CD14-positive monocyte (primary cell): ENCODE measurements around the gene ITPR3. TPM values are rescaled to one million over a fixed set of nuclear protein-coding genes. Genes with fewer than 3 reads are reported as not detected.
A peak's percentile ranks its signal among the peaks of the same experiment; 100 is the strongest.

ENCODE experiments used
- DNase-seq, 3 donors: peaks; one replicate each; pipeline ENCODE4 v3.0.0-alpha.2; 2011 to 2022
- H2AFZ ChIP-seq: 2 replicates; pipeline ENCODE4 v1.6.0; 2012; ENCODE audit warnings: mild to moderate bottlenecking, low read depth, low read length, inconsistent platforms; ENCODE audit not compliant: insufficient read depth, poor library complexity, severe bottlenecking
- H3K27ac ChIP-seq, 2 donors: 1 replicate in 1 of 2; 2 replicates in 1 of 2; pipeline ENCODE4 v1.5.1; 2012 to 2013; ENCODE audit warnings: low read length in 2 of 2, control low read depth in 1 of 2, inconsistent platforms in 1 of 2, low read depth in 1 of 2, mild to moderate bottlenecking in 1 of 2
- H3K27me3 ChIP-seq, 2 donors: one replicate each; pipeline versions ENCODE4 v1.6.0 to v1.6.1; 2011 to 2013; ENCODE audit warnings: low read length in 2 of 2; ENCODE audit not compliant: control insufficient read depth in 2 of 2, insufficient read depth in 2 of 2
- H3K36me3 ChIP-seq, 2 donors: replicated peaks in 1 of 2; 1 replicate in 1 of 2; 2 replicates in 1 of 2; pipeline versions ENCODE4 v1.5.1 to v1.6.1; 2012 to 2013; ENCODE audit warnings: low read length in 2 of 2, control low read depth in 1 of 2, inconsistent platforms in 1 of 2, mild to moderate bottlenecking in 1 of 2; ENCODE audit not compliant: insufficient read depth in 2 of 2, control insufficient read depth in 1 of 2
- H3K4me1 ChIP-seq, 2 donors: 1 replicate in 1 of 2; 2 replicates in 1 of 2; pipeline versions ENCODE4 v1.5.1 to v1.6.1; 2012 to 2013; ENCODE audit warnings: low read length in 2 of 2, control low read depth in 1 of 2, inconsistent platforms in 1 of 2, mild to moderate bottlenecking in 1 of 2, moderate library complexity in 1 of 2; ENCODE audit not compliant: insufficient read depth in 2 of 2, control insufficient read depth in 1 of 2
- H3K4me2 ChIP-seq: replicated peaks from 2 replicates; pipeline ENCODE3; 2012; ENCODE audit warnings: low read length, moderate library complexity, mild to moderate bottlenecking; ENCODE audit not compliant: poor library complexity, severe bottlenecking; ENCODE audit errors: extremely low read depth
- H3K4me3 ChIP-seq, 3 experiments: fragments of 200-600 bp in 1 of 3; sonication (generic) in 1 of 3; replicated peaks in 1 of 3; 1 replicate in 2 of 3; 2 replicates in 1 of 3; pipeline ENCODE4 v1.5.1; 2011 to 2013; ENCODE audit warnings: low read length in 3 of 3, mild to moderate bottlenecking in 3 of 3, control low read depth in 2 of 3, low read depth in 2 of 3, inconsistent platforms in 1 of 3, moderate library complexity in 1 of 3
- H3K79me2 ChIP-seq: 2 replicates; pipeline ENCODE4 v1.6.0; 2012; ENCODE audit warnings: mild to moderate bottlenecking, control low read depth, inconsistent platforms, low read length, moderate library complexity; ENCODE audit not compliant: insufficient read depth
- H3K9ac ChIP-seq: 2 replicates; pipeline ENCODE4 v1.6.0; 2017; ENCODE audit warnings: low read length, mild to moderate bottlenecking; ENCODE audit not compliant: insufficient read depth, poor library complexity, severe bottlenecking
- H3K9me3 ChIP-seq, 2 donors: replicated peaks in 1 of 2; 1 replicate in 1 of 2; 2 replicates in 1 of 2; pipeline versions ENCODE4 v1.5.1 to v1.6.1; 2012 to 2013; ENCODE audit warnings: low read length in 2 of 2, control low read depth in 1 of 2; ENCODE audit not compliant: control insufficient read depth in 1 of 2, insufficient read depth in 1 of 2
- H4K20me1 ChIP-seq: 2 replicates; pipeline ENCODE4 v1.6.0; 2012; ENCODE audit warnings: mild to moderate bottlenecking, low read length, control low read depth, moderate library complexity; ENCODE audit not compliant: insufficient read depth
- H3K27ac Mint-ChIP-seq, 7 donors: one replicate each; pipeline ENCODE4 v1.8.0; 2020; ENCODE audit warnings: mild to moderate bottlenecking in 7 of 7, mixed read lengths in 7 of 7, moderate library complexity in 6 of 7, inconsistent platforms in 2 of 7
- H3K27me3 Mint-ChIP-seq, 3 donors: one replicate each; pipeline ENCODE4 v1.8.0; 2021 to 2022; ENCODE audit warnings: low read depth in 3 of 3, mild to moderate bottlenecking in 3 of 3, mixed read lengths in 3 of 3, moderate library complexity in 3 of 3, inconsistent platforms in 1 of 3
- H3K36me3 Mint-ChIP-seq, 2 donors: one replicate each; pipeline ENCODE4 v1.8.0; 2020; ENCODE audit warnings: mixed read lengths in 2 of 2, inconsistent platforms in 1 of 2, mild to moderate bottlenecking in 1 of 2
- H3K4me1 Mint-ChIP-seq: one replicate; pipeline ENCODE4 v1.8.0; 2020; ENCODE audit warnings: mild to moderate bottlenecking, mixed read lengths
- H3K4me3 Mint-ChIP-seq, 2 donors: one replicate each; pipeline ENCODE4 v1.8.0; 2020; ENCODE audit warnings: mild to moderate bottlenecking in 2 of 2, mixed read lengths in 2 of 2, moderate library complexity in 1 of 2
- H3K9me3 Mint-ChIP-seq, 7 donors: one replicate each; pipeline ENCODE4 v1.8.0; 2020 to 2022; ENCODE audit warnings: mixed read lengths in 7 of 7, mild to moderate bottlenecking in 6 of 7, moderate library complexity in 6 of 7, inconsistent platforms in 2 of 7
- WGBS: methylation state at CpG from one replicate; pipeline ENCODE4 v1.1.5; 2013; ENCODE audit warnings: missing lambda C conversion rate; ENCODE audit not compliant: insufficient coverage; 5-methylcytosine and 5-hydroxymethylcytosine counted together
- intact Hi-C, 2 donors: fragments of 100-400 bp; cut with micrococcal nuclease; formaldehyde crosslinking; loops; one replicate each; pipeline versions ENCODE4 v1.15.0 to v1.15.1; 2023
- polyA plus RNA-seq, 3 donors: library from polyadenylated mRNA; depleted of rRNA in 1 of 3; unstranded in 2 of 3; stranded (reverse) in 1 of 3; fragments of 300-500 nt in 2 of 3; fragments of >200 nt in 1 of 3; fragmentation: Illumina TruSeq in 2 of 3; gene quantifications; 1 replicate in 2 of 3; 2 replicates in 1 of 3; pipeline ENCODE4 v1.2.3, GENCODE V29; 2012 to 2021
- TF ChIP-seq, protein P1 (sequence below): fragments of 200-600 bp; IDR thresholded peaks from one replicate; pipeline ENCODE4 v1.8.0; 2022; ENCODE audit warnings: antibody characterized with exemption, mild to moderate bottlenecking

Gene ITPR3
- polyA plus RNA-seq, 3 donors = 1.8 TPM; not detected in 2

DNA sequence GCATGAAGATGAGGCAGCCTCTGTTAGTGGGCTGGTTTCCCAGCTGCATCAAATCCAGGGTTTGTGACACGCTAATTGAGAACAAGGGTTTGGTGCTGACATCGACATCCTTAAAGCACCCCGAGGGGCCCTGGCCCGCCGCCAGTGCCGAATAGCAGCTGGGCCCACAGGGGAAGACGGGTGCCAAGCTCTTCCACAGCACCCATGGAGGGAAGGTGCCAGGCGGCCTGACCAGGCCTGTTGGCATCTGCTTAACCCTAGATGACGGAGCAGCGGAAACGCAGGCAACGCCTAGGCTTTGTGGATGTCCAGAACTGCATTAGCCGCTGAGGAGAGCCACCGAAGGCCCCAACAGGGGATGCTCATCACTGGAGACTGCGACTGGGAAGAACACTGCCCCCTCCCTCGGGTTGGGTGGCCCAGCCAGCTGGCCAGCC is 74.3 kb downstream of the ITPR3 start:
- H3K27me3 ChIP-seq = no peaks in the 10 kb centered on the region
- peaks cover 4 to 10% of the 10 kb centered on the region in 2 donors for H3K4me1 ChIP-seq
- H2AFZ ChIP-seq = no peak overlapping the region
- no peak for DNase-seq
- H3K36me3 Mint-ChIP-seq = peaks cover 58 to 61% of the 10 kb centered on the region in 2 donors
- no peaks in the 10 kb centered on the region for H3K9me3 ChIP-seq
- no peak overlapping the region for H3K27ac Mint-ChIP-seq
- peaks cover 18 to 49% of the 10 kb centered on the region in 2 donors for H3K36me3 ChIP-seq
- no peaks in the 10 kb centered on the region for H3K79me2 ChIP-seq
- no peak overlapping the region for H3K9ac ChIP-seq
- no peak overlapping the region for H3K4me3 ChIP-seq
- peaks cover 18% of the 10 kb centered on the region for H3K4me1 Mint-ChIP-seq
- H4K20me1 ChIP-seq = no peaks in the 10 kb centered on the region
- TF ChIP-seq, protein P1, sequence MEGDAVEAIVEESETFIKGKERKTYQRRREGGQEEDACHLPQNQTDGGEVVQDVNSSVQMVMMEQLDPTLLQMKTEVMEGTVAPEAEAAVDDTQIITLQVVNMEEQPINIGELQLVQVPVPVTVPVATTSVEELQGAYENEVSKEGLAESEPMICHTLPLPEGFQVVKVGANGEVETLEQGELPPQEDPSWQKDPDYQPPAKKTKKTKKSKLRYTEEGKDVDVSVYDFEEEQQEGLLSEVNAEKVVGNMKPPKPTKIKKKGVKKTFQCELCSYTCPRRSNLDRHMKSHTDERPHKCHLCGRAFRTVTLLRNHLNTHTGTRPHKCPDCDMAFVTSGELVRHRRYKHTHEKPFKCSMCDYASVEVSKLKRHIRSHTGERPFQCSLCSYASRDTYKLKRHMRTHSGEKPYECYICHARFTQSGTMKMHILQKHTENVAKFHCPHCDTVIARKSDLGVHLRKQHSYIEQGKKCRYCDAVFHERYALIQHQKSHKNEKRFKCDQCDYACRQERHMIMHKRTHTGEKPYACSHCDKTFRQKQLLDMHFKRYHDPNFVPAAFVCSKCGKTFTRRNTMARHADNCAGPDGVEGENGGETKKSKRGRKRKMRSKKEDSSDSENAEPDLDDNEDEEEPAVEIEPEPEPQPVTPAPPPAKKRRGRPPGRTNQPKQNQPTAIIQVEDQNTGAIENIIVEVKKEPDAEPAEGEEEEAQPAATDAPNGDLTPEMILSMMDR = no peak
- H3K9me3 Mint-ChIP-seq = no peaks in the 10 kb centered on the region
- WGBS = 97% methylated on average over 16 of the region's 16 CpGs
- intact Hi-C loops = no loop called here
- no peak overlapping the region for H3K4me2 ChIP-seq
- no peak overlapping the region for H3K4me3 Mint-ChIP-seq
- no peak overlapping the region for H3K27ac ChIP-seq
- H3K27me3 Mint-ChIP-seq = peaks cover 0 to 4% (median 0%) of the 10 kb centered on the region in 3 donors

DNA sequence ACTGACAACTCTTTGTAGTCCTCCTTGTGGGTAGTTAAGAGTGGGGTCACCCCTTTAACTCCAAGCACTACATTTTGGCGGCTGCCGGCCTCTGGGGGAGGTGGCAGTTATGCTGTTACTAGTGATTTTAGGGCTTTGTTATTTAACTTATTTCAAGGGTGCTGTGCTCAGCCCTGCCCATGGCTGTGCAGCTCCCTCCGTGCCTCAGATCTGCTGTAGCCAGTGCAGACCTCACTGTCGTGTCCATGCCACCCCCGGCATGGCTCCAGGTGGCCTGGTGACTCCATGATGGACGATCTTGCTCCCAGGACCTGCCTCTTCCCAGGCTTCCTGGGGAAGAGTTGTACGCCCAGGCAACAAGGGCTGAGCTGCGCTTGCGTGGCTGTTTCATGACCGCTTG is 75.0 kb downstream of the ITPR3 start:
- Histone ChIP-seq H3K9ac (no peak overlapping the region), H3K9me3 (no peaks in the 10 kb centered on the region), H3K4me1 (peaks cover 4 to 10% of the 10 kb centered on the region in 2 donors), H3K4me2 (no peak overlapping the region), H3K27me3 (no peaks in the 10 kb centered on the region), H3K79me2 (no peaks in the 10 kb centered on the region), H3K36me3 (peaks cover 18 to 49% of the 10 kb centered on the region in 2 donors), H3K4me3 (no peak overlapping the region), H4K20me1 (no peaks in the 10 kb centered on the region), H2AFZ (no peak overlapping the region), H3K27ac (no peak overlapping the region)
- TF ChIP-seq, protein P1 = no peak
- peak overlapping the region in 1 of 7 donors; percentile 52 for H3K27ac Mint-ChIP-seq
- H3K4me1 Mint-ChIP-seq = peaks cover 18% of the 10 kb centered on the region
- DNase-seq = no peak
- peaks cover 52 to 58% of the 10 kb centered on the region in 2 donors for H3K36me3 Mint-ChIP-seq
- no peak overlapping the region for H3K4me3 Mint-ChIP-seq
- 92% methylated on average over 5 of the region's 10 CpGs for WGBS
- H3K27me3 Mint-ChIP-seq = peaks cover 0 to 4% (median 0%) of the 10 kb centered on the region in 3 donors
- H3K9me3 Mint-ChIP-seq = no peaks in the 10 kb centered on the region
- intact Hi-C loops = no loop called here
